ENCODE results near the gene ZBTB48.
A peak's percentile ranks its signal among the peaks of the same experiment; 100 is the strongest.

ZBTB48 gene

DNA sequence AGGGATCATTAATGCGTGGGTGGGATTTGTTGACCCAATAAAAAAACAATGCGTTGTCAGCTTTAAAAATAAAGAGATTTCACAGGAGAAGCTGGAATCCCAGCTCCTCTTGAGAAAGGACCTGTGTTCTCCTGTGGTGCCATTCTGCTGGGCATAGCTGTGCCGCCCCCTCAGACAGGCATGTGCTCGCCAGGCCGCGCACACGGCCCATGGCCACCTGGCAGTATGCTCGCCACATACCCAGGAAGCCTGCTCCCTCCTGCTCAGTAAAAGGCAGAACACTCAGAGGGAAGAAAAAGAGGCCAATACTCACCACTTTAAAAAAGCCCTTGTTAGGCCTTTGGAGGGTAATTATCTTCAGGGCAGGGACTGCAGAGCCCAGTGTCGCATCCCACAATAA, 58.0 kb downstream of the ZBTB48 start:
- Histone ChIP-seq H3K27ac (ENCODE audit: low read length) (peak overlapping the region; percentile 24), H3K9ac (ENCODE audit: low read length in 2 of 2) (peak overlapping the region in 1 of 2 donors; percentile 17), H3K4me3 (ENCODE audit: low read length in 2 of 2) (peak overlapping the region in 1 of 2 donors; percentile 29), H3K9me3 (ENCODE audit: control insufficient read depth in 2 of 2, low read length in 2 of 2) (no peaks in the 10 kb centered on the region), H3K4me1 (ENCODE audit: control insufficient read depth, insufficient read depth, low read length) (peaks cover 10% of the 10 kb centered on the region), H3K27me3 (ENCODE audit: control insufficient read depth in 1 of 2, insufficient read depth in 2 of 2, low read length in 2 of 2) (no peaks in the 10 kb centered on the region), H3K36me3 (ENCODE audit: control insufficient read depth in 2 of 2, insufficient read depth in 2 of 2, low read length in 2 of 2) (peaks cover 41 to 60% of the 10 kb centered on the region in 2 donors)

DNA sequence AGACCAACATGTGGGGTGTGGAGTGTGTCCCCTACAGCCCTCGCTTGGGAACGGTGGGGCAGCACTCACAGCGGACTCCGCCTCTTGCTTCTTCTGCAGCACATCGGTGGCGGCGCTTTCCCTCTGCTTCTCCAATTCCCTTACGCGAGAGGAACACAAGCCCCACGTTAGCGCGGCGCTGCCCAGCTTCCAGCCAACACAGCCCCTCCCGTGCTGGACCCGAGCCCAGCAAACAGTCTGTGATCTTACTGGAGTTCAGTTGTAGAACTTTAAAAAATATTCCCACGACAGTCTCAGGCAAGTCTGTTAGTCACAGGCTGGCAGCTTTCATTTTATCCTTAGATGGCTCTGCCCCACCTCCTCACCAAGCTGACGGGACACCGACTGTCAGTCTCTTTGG, 58.4 kb downstream of the ZBTB48 start:
- H3K4me3 ChIP-seq (ENCODE audit: low read length in 2 of 2) = peak overlapping the region in 1 of 2 donors; percentile 29
- H3K27me3 ChIP-seq (ENCODE audit: control insufficient read depth in 1 of 2, insufficient read depth in 2 of 2, low read length in 2 of 2) = no peaks in the 10 kb centered on the region
- peak overlapping the region; percentile 24 for H3K27ac ChIP-seq (ENCODE audit: low read length)
- H3K9me3 ChIP-seq (ENCODE audit: control insufficient read depth in 2 of 2, low read length in 2 of 2) = no peaks in the 10 kb centered on the region
- peaks cover 38 to 58% of the 10 kb centered on the region in 2 donors for H3K36me3 ChIP-seq (ENCODE audit: control insufficient read depth in 2 of 2, insufficient read depth in 2 of 2, low read length in 2 of 2)
- H3K4me1 ChIP-seq (ENCODE audit: control insufficient read depth, insufficient read depth, low read length) = peaks cover 10% of the 10 kb centered on the region
- H3K9ac ChIP-seq (ENCODE audit: low read length in 2 of 2) = no peak overlapping the region
